H9 (cell line): ENCODE measurements around the gene SLC4A1. TPM values are rescaled to one million over a fixed set of nuclear protein-coding genes. Genes with fewer than 3 reads are reported as not detected.

ENCODE experiments used
- DNase-seq: peaks from one replicate; pipeline ENCODE4 v3.0.0-alpha.2; 2017
- H2AFZ ChIP-seq: one replicate; pipeline ENCODE4 v1.6.1; 2013; ENCODE audit warnings: mild to moderate bottlenecking, low read length, control low read depth, moderate library complexity
- H2AK5ac ChIP-seq: 2 replicates; pipeline ENCODE4 v1.6.1; 2013; ENCODE audit warnings: low read length, control low read depth, mixed read lengths; ENCODE audit not compliant: insufficient read length
- H2BK120ac ChIP-seq: one replicate; pipeline ENCODE4 v1.6.1; 2013; ENCODE audit warnings: low read depth, mild to moderate bottlenecking, low read length, control low read depth, inconsistent platforms; ENCODE audit not compliant: poor library complexity, severe bottlenecking
- H2BK12ac ChIP-seq: 2 replicates; pipeline ENCODE4 v1.6.1; 2013; ENCODE audit warnings: low read length, control low read depth, mixed read lengths, low read depth; ENCODE audit not compliant: insufficient read length
- H2BK15ac ChIP-seq: 2 replicates; pipeline ENCODE4 v1.6.1; 2013; ENCODE audit warnings: low read depth, low read length, control low read depth
- H2BK20ac ChIP-seq: one replicate; pipeline ENCODE4 v1.6.1; 2013; ENCODE audit warnings: low read depth, mild to moderate bottlenecking, low read length, control low read depth, inconsistent platforms; ENCODE audit not compliant: poor library complexity, severe bottlenecking
- H2BK5ac ChIP-seq: 2 replicates; pipeline ENCODE4 v1.6.1; 2013; ENCODE audit warnings: low read length, control low read depth, mixed read lengths; ENCODE audit not compliant: insufficient read length
- H3K14ac ChIP-seq: 2 replicates; pipeline ENCODE4 v1.6.1; 2013; ENCODE audit warnings: low read length, control low read depth; ENCODE audit not compliant: insufficient read depth
- H3K18ac ChIP-seq: 2 replicates; pipeline ENCODE4 v1.6.1; 2013; ENCODE audit warnings: low read depth, mild to moderate bottlenecking, mixed read lengths, low read length, control low read depth; ENCODE audit not compliant: insufficient read length
- H3K23ac ChIP-seq: 2 replicates; pipeline ENCODE4 v1.6.1; 2013; ENCODE audit warnings: low read length, control low read depth, mixed read lengths, low read depth; ENCODE audit not compliant: insufficient read length
- H3K23me2 ChIP-seq: 2 replicates; pipeline ENCODE4 v1.6.1; 2013; ENCODE audit warnings: low read depth, mild to moderate bottlenecking, mixed read lengths, low read length, control low read depth; ENCODE audit not compliant: insufficient read length, poor library complexity, severe bottlenecking
- H3K27ac ChIP-seq: 2 replicates; pipeline ENCODE4 v1.5.1; 2013; ENCODE audit warnings: low read length, control low read depth, mixed read lengths, low read depth; ENCODE audit not compliant: insufficient read length
- H3K27me3 ChIP-seq: 2 replicates; pipeline ENCODE4 v1.6.1; 2013; ENCODE audit warnings: low read length, control low read depth, inconsistent platforms; ENCODE audit not compliant: insufficient read depth
- H3K4ac ChIP-seq: 2 replicates; pipeline ENCODE4 v1.6.1; 2013; ENCODE audit warnings: low read depth, mild to moderate bottlenecking, control low read depth, inconsistent platforms, low read length, moderate library complexity
- H3K4me1 ChIP-seq: 2 replicates; pipeline ENCODE4 v1.6.1; 2013; ENCODE audit warnings: low read length, control low read depth, inconsistent platforms; ENCODE audit not compliant: insufficient read depth
- H3K4me2 ChIP-seq: 2 replicates; pipeline ENCODE4 v1.6.1; 2013; ENCODE audit warnings: low read length, control low read depth, mixed read lengths; ENCODE audit not compliant: insufficient read length, insufficient read depth
- H3K56ac ChIP-seq: 2 replicates; pipeline ENCODE4 v1.6.1; 2013; ENCODE audit warnings: low read depth, mild to moderate bottlenecking, mixed read lengths, low read length, control low read depth; ENCODE audit not compliant: insufficient read length
- H3K79me1 ChIP-seq: 2 replicates; pipeline ENCODE4 v1.6.1; 2013; ENCODE audit warnings: low read depth, mild to moderate bottlenecking, moderate library complexity, low read length, control low read depth, inconsistent platforms; ENCODE audit not compliant: insufficient read depth, poor library complexity, severe bottlenecking
- H3K79me2 ChIP-seq: 2 replicates; pipeline ENCODE4 v1.6.1; 2013; ENCODE audit warnings: low read length, control low read depth, inconsistent platforms; ENCODE audit not compliant: insufficient read depth
- H3K9ac ChIP-seq: 2 replicates; pipeline ENCODE4 v1.6.1; 2013; ENCODE audit warnings: low read length, control low read depth, mixed read lengths; ENCODE audit not compliant: insufficient read length; ENCODE audit errors: extremely low read depth
- H3K9me3 ChIP-seq: one replicate; pipeline ENCODE4 v1.6.1; 2013; ENCODE audit warnings: low read depth, low read length, inconsistent platforms; ENCODE audit not compliant: control insufficient read depth
- H3T11ph ChIP-seq: one replicate; pipeline ENCODE4 v1.6.1; 2013; ENCODE audit warnings: mild to moderate bottlenecking, low read length, control low read depth, inconsistent platforms
- H4K20me1 ChIP-seq: one replicate; pipeline ENCODE4 v1.6.1; 2013; ENCODE audit not compliant: control insufficient read depth, insufficient read length, insufficient read depth
- H4K5ac ChIP-seq: 2 replicates; pipeline ENCODE4 v1.6.1; 2013; ENCODE audit warnings: low read depth, mild to moderate bottlenecking, mixed read lengths, low read length, control low read depth; ENCODE audit not compliant: insufficient read length
- H4K8ac ChIP-seq: replicated peaks from 2 replicates; pipeline ENCODE4 v1.6.1; 2013; ENCODE audit warnings: low read length, control low read depth, mixed read lengths, low read depth; ENCODE audit not compliant: insufficient read length
- H4K91ac ChIP-seq: 2 replicates; pipeline ENCODE4 v1.6.1; 2013; ENCODE audit warnings: low read depth, mild to moderate bottlenecking, moderate library complexity, mixed read lengths, low read length, control low read depth; ENCODE audit not compliant: insufficient read length
- H3K27ac Mint-ChIP-seq, 3 experiments: 2 replicates in 2 of 3; 3 replicates in 1 of 3; pipeline ENCODE4 v1.8.0; 2020 to 2021; ENCODE audit warnings: mixed read lengths in 3 of 3, mild to moderate bottlenecking in 1 of 3, moderate library complexity in 1 of 3
- H3K27me3 Mint-ChIP-seq: 2 replicates; pipeline ENCODE4 v1.8.0; 2021; ENCODE audit warnings: low read depth, mild to moderate bottlenecking, moderate library complexity, mixed read lengths
- H3K36me3 Mint-ChIP-seq, 3 experiments: 2 replicates in 2 of 3; 3 replicates in 1 of 3; pipeline ENCODE4 v1.8.0; 2020 to 2021; ENCODE audit warnings: low read depth in 3 of 3, mixed read lengths in 3 of 3; ENCODE audit not compliant: insufficient read depth in 1 of 3
- H3K4me1 Mint-ChIP-seq, 2 experiments: 2 replicates each; pipeline ENCODE4 v1.8.0; 2020; ENCODE audit warnings: mixed read lengths in 2 of 2
- H3K4me3 Mint-ChIP-seq, 2 experiments: 2 replicates in 1 of 2; 3 replicates in 1 of 2; pipeline ENCODE4 v1.8.0; 2020 to 2021; ENCODE audit warnings: mild to moderate bottlenecking in 2 of 2, mixed read lengths in 2 of 2, moderate library complexity in 1 of 2
- H3K9me3 Mint-ChIP-seq, 2 experiments: 2 replicates in 1 of 2; 3 replicates in 1 of 2; pipeline ENCODE4 v1.8.0; 2020; ENCODE audit warnings: mild to moderate bottlenecking in 2 of 2, mixed read lengths in 2 of 2, moderate library complexity in 1 of 2
- CTCF ChIP-seq: fragments of 200-600 bp; sonication (generic); conservative IDR thresholded peaks from 3 replicates; pipeline ENCODE4 v1.8.0; 2021; ENCODE audit warnings: antibody characterized with exemption, mild to moderate bottlenecking
- WGBS: extraction: QIAGEN DNeasy Blood & Tissue Kit; methylation state at CpG from one replicate; pipeline ENCODE4 v1.1.7; 2013; ENCODE audit warnings: missing lambda C conversion rate, low lambda C conversion rate, mixed read lengths; ENCODE audit not compliant: insufficient read length; ENCODE audit errors: extremely low coverage; 5-methylcytosine and 5-hydroxymethylcytosine counted together
- total RNA-seq: library from RNA; stranded (reverse); gene quantifications from 2 replicates; pipeline ENCODE4 v1.2.1, GENCODE V29; 2021

SLC4A1 gene
- total RNA-seq, 1 experiment from 2014 or later: not detected

GRCh38 chr17:44207319-44207718 lies 60.6 kb downstream of the SLC4A1 start:
- peak overlapping the region in 1 of 2 experiments; percentile 12; a peak in 2 of 5 replicates for H3K4me3 Mint-ChIP-seq
- peaks cover 23 to 60% (median 45%) of the 10 kb centered on the region in 3 experiments for H3K36me3 Mint-ChIP-seq
- Histone ChIP-seq H3K4ac (no peak overlapping the region), H3K23me2 (no peaks in the 10 kb centered on the region), H2AK5ac (no peak overlapping the region), H3K79me2 (no peaks in the 10 kb centered on the region), H3K79me1 (no peaks in the 10 kb centered on the region), H3K23ac (no peak overlapping the region), H2BK15ac (no peak overlapping the region), H3K9me3 (no peaks in the 10 kb centered on the region), H3K27ac (no peak overlapping the region), H3K4me2 (no peak overlapping the region), H3K27me3 (no peaks in the 10 kb centered on the region), H2BK20ac (no peak overlapping the region), H2BK120ac (no peak overlapping the region), H4K8ac (no peak overlapping the region), H4K20me1 (no peaks in the 10 kb centered on the region), H3T11ph (no peak overlapping the region), H4K91ac (no peak overlapping the region), H3K18ac (no peak overlapping the region), H3K56ac (no peak overlapping the region), H4K5ac (no peak overlapping the region), H3K9ac (no peak overlapping the region), H3K14ac (no peak overlapping the region), H2BK12ac (no peak overlapping the region), H2AFZ (no peak overlapping the region), H2BK5ac (no peak overlapping the region), H3K4me1 (no peaks in the 10 kb centered on the region)
- no CpG with 5 or more reads among the region's 17 CpGs for WGBS
- TF ChIP-seq CTCF: no peak
- DNase-seq: no peak
- H3K27ac Mint-ChIP-seq: no peak overlapping the region
- H3K27me3 Mint-ChIP-seq: no peaks in the 10 kb centered on the region
- no peaks in the 10 kb centered on the region for H3K9me3 Mint-ChIP-seq
- H3K4me1 Mint-ChIP-seq: peaks cover 16 to 38% of the 10 kb centered on the region in 2 experiments
